Vagina (tissue), 2 donors: Measurements from ENCODE around the gene VPS18.

Experiments
- POLR2A ChIP-seq, 2 donors: fragments of 450-650 bp; IDR thresholded peaks; one replicate each; pipeline ENCODE4 v1.6.1; 2017; ENCODE audit warnings: antibody characterized with exemption in 2 of 2, mild to moderate bottlenecking in 2 of 2, moderate library complexity in 2 of 2
- POLR2AphosphoS5 ChIP-seq, 2 donors: sonication (generic); formaldehyde crosslinking; IDR thresholded peaks; one replicate each; pipeline ENCODE4 v1.9.0; 2017; ENCODE audit warnings: antibody characterized with exemption in 2 of 2, mild to moderate bottlenecking in 2 of 2, low read depth in 1 of 2; ENCODE audit not compliant: insufficient read depth in 1 of 2

- no peak for TF ChIP-seq POLR2A (IDR thresholded peaks at IDR 0.05)
- TF ChIP-seq POLR2AphosphoS5 (IDR thresholded peaks at IDR 0.05; ENCODE audit: insufficient read depth in 1 of 2, low read depth in 1 of 2), result no peak
Observed at GRCh38 chr15:40872791-40873693, 21.2 kb upstream of the VPS18 start.
